Panc1 (cell line): Measurements from ENCODE around the gene KCTD1.

Experiments
- POLR2AphosphoS5 ChIP-seq: IDR thresholded peaks from 2 replicates; pipeline ENCODE4 v1.6.1; 2012; ENCODE audit warnings: mild to moderate bottlenecking, low read depth, low read length, moderate library complexity
- TF ChIP-seq, protein P1 (sequence below): fragments of 450-650 bp; IDR thresholded peaks from 2 replicates; pipeline ENCODE4 v1.5.1; 2017; ENCODE audit warnings: mild to moderate bottlenecking

DNA sequence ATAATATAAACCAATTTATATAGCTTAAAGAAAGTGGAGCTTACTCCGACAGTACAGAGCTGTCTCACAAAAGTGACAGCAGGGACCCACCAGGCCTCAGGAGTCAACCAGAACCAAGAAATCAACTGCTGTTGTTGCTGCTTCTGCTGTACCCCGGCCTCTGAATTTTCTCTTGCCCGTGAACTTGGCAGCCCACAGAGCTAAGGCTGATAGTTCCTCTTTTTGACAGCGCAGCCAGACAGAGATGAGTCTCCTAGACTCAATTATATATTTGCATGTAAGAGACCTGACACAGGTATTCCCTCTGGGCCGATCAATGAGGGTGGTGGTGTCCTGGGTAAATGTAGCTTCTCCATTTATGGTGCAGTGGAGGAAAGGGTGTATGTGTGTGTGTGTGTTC lies 109.4 kb downstream of the KCTD1 start:
- TF ChIP-seq, protein P1, sequence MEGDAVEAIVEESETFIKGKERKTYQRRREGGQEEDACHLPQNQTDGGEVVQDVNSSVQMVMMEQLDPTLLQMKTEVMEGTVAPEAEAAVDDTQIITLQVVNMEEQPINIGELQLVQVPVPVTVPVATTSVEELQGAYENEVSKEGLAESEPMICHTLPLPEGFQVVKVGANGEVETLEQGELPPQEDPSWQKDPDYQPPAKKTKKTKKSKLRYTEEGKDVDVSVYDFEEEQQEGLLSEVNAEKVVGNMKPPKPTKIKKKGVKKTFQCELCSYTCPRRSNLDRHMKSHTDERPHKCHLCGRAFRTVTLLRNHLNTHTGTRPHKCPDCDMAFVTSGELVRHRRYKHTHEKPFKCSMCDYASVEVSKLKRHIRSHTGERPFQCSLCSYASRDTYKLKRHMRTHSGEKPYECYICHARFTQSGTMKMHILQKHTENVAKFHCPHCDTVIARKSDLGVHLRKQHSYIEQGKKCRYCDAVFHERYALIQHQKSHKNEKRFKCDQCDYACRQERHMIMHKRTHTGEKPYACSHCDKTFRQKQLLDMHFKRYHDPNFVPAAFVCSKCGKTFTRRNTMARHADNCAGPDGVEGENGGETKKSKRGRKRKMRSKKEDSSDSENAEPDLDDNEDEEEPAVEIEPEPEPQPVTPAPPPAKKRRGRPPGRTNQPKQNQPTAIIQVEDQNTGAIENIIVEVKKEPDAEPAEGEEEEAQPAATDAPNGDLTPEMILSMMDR = no peak
- TF ChIP-seq POLR2AphosphoS5 = no peak
